Esophagus squamous epithelium (tissue), 5 donors: ENCODE measurements around the gene DENND1A. TPM values are rescaled to one million over a fixed set of nuclear protein-coding genes. Genes with fewer than 3 reads are reported as not detected.

ENCODE experiments used
- DNase-seq: peaks from one replicate; lab custom pipeline; 2025; lab: John Stamatoyannopoulos, UW
- H3K27ac ChIP-seq, 4 donors: fragments of 200-600 bp; sonication (generic); one replicate each; pipeline ENCODE4 v1.5.1; 2016 to 2019; ENCODE audit warnings: mild to moderate bottlenecking in 1 of 4
- H3K27me3 ChIP-seq, 4 donors: fragments of 200-600 bp; sonication (generic); 1 replicate in 3 of 4; 2 replicates in 1 of 4; pipeline versions ENCODE4 v1.5.1 to v1.6.0; 2017 to 2021; ENCODE audit warnings: antibody characterized with exemption in 1 of 4
- H3K36me3 ChIP-seq, 3 donors: fragments of 200-600 bp; sonication (generic); one replicate each; pipeline ENCODE4 v1.5.1; 2016 to 2019
- H3K4me1 ChIP-seq, 3 donors: fragments of 200-600 bp; sonication (generic); one replicate each; pipeline ENCODE4 v1.5.1; 2017 to 2019
- H3K4me3 ChIP-seq, 4 donors: fragments of 200-600 bp; sonication (generic); 1 replicate in 3 of 4; 2 replicates in 1 of 4; pipeline ENCODE4 v1.5.1; 2016 to 2019; ENCODE audit warnings: mild to moderate bottlenecking in 2 of 4, moderate library complexity in 1 of 4
- H3K9me3 ChIP-seq, 3 donors: fragments of 200-600 bp; sonication (generic); one replicate each; pipeline ENCODE4 v1.5.1; 2016 to 2019
- POLR2A ChIP-seq, 4 donors: fragments of 450-650 bp; IDR thresholded peaks; one replicate each; pipeline ENCODE4 v1.6.1; 2017; ENCODE audit warnings: antibody characterized with exemption in 4 of 4, mild to moderate bottlenecking in 4 of 4, moderate library complexity in 3 of 4
- whole genome bisulfite sequencing, 2 donors: methylation state at CpG; one replicate each; pipeline ENCODE4 v1.1.5; 2018; 5-methylcytosine and 5-hydroxymethylcytosine counted together
- intact Hi-C: fragments of 100-400 bp; cut with DNase I; formaldehyde crosslinking; loops from one replicate; pipeline ENCODE4 v1.15.0; 2022
- small RNA-seq, 4 donors: library from RNA; depleted of rRNA; stranded (forward); fragments of <200 nt; gene quantifications; one replicate each; pipeline ENCODE3, GENCODE V24; 2016
- total RNA-seq, 4 donors: library from RNA; depleted of rRNA; stranded (reverse); fragments of >200 nt; gene quantifications; one replicate each; pipeline ENCODE4 v1.1.0, GENCODE V29; 2016
- TF ChIP-seq, protein P1 (sequence below), 6 experiments: fragments of 450-650 bp in 4 of 6; fragments of 200-600 bp in 2 of 6; sonication (generic) in 2 of 6; IDR thresholded peaks; one replicate each; pipeline ENCODE4 v1.5.1; 2016 to 2019; ENCODE audit warnings: antibody characterized with exemption in 6 of 6, mild to moderate bottlenecking in 4 of 6, moderate library complexity in 4 of 6
- donor health status: DM: yes; HTN: yes; CAD: no.

Gene DENND1A
- total RNA-seq, 4 donors from 2014 or later = 5.3 to 16.0 (median 12.9) TPM

DNA sequence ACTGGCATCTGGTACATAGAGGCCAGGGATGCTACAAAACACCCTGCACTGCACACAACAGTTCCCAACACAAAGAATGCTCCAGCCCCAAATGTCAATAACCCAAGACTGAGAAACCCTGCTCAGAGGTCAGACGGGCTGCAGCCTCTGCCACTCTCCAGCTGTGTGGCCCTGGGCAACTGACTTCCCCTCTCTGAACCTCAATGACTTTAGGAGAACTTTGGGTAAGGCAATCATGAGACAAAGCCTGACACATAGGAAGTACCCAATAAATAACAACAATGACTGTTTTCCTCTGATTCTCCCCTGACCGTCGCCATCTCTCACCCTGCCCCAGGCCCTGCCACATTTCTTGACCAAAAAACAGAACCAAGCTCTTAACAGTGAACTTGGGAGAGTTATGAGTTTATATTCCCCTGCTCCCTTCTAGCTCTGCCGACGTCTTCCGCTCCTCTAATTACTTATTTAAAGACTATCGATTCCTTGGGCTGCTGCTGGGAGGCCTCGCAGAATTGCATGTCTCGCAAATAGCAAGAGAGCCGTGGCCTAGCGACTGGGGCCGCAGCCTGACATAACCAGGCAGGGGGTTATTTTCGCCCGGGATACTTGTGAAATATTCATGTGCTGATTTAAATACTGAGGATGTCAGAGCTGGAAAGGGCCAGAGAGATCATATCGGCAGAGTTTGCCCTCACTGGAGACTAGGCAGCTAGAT lies 598.4 kb downstream of the DENND1A start:
- Histone ChIP-seq H3K4me3 (no peak overlapping the region), H3K9me3 (no peaks in the 10 kb centered on the region), H3K27ac (no peak overlapping the region), H3K4me1 (peaks cover 15 to 74% (median 31%) of the 10 kb centered on the region in 3 donors), H3K36me3 (no peaks in the 10 kb centered on the region), H3K27me3 (no peaks in the 10 kb centered on the region)
- intact Hi-C loops = no loop called here
- WGBS, 2 donors = 87 to 88% methylated on average over 15 of the region's 15 CpGs
- TF ChIP-seq, protein P1, sequence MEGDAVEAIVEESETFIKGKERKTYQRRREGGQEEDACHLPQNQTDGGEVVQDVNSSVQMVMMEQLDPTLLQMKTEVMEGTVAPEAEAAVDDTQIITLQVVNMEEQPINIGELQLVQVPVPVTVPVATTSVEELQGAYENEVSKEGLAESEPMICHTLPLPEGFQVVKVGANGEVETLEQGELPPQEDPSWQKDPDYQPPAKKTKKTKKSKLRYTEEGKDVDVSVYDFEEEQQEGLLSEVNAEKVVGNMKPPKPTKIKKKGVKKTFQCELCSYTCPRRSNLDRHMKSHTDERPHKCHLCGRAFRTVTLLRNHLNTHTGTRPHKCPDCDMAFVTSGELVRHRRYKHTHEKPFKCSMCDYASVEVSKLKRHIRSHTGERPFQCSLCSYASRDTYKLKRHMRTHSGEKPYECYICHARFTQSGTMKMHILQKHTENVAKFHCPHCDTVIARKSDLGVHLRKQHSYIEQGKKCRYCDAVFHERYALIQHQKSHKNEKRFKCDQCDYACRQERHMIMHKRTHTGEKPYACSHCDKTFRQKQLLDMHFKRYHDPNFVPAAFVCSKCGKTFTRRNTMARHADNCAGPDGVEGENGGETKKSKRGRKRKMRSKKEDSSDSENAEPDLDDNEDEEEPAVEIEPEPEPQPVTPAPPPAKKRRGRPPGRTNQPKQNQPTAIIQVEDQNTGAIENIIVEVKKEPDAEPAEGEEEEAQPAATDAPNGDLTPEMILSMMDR (IDR thresholded peaks at IDR 0.05) = no peak
- no peak for TF ChIP-seq POLR2A (IDR thresholded peaks at IDR 0.05)
- no peak for DNase-seq

Small RNA genes within 50 kb of the gene (small RNA-seq; reads per million reads assigned to genes)
- gene MIR601 = 0 reads per million in 4 donors
- gene MIR7150 = 0 reads per million in 4 donors

Other genes starting within 250 kb of the DENND1A start
- under 1 TPM in 1 of 4 donors, not detected in 3; 0.22 TPM for gene LHX2, start 81.6 kb upstream of the DENND1A start, total RNA-seq